ENCODE results near the gene FN3KRP. TPM values are rescaled to one million over a fixed set of nuclear protein-coding genes. Genes with fewer than 3 reads are reported as not detected.

FN3KRP gene
- total RNA-seq, 1 experiment from 2014 or later, result 21.5 TPM

GRCh38 chr17:82689077-82689476 is 27.4 kb upstream of the FN3KRP start:
- POLR2A ChIA-PET, result interaction anchor here (0.7 kb wide), 1 partner anchor 10 kb away, joined by 4 read pairs; the partner anchor contains the start of gene RAB40B
- BruUV-seq (replicated peaks), result no TSS peak
- Mint-ChIP-seq H3K9me3 (ENCODE audit: unreplicated experiment) (no peaks in the 10 kb centered on the region), H3K27ac (ENCODE audit: low read depth, unreplicated experiment) (no peak overlapping the region), H3K27me3 (ENCODE audit: insufficient read depth, unreplicated experiment) (no peaks in the 10 kb centered on the region), H3K4me3 (ENCODE audit: unreplicated experiment) (no peak overlapping the region), H3K36me3 (ENCODE audit: insufficient read depth, unreplicated experiment) (peaks cover 13% of the 10 kb centered on the region), H3K4me1 (ENCODE audit: insufficient read depth, unreplicated experiment) (peaks cover 7% of the 10 kb centered on the region)
- CTCF ChIA-PET, result no interaction called here
- no peak for TF ChIP-seq CTCF (IDR thresholded peaks at IDR 0.05; ENCODE audit: unreplicated experiment)
- intact Hi-C loops (cut with micrococcal nuclease), result no loop called here
- no peak for DNase-seq (ENCODE audit: unreplicated experiment)

- H3K27me3 Mint-ChIP-seq (ENCODE audit: insufficient read depth, unreplicated experiment), result no peaks in the 10 kb centered on the region
- peaks cover 7% of the 10 kb centered on the region for H3K4me1 Mint-ChIP-seq (ENCODE audit: insufficient read depth, unreplicated experiment)
- ChIA-PET CTCF (interaction anchor here (0.6 kb wide), 1 partner anchor 380 kb away, joined by 3 read pairs; no protein-coding TSS in a partner anchor), POLR2A (interaction anchor here (0.6 kb wide), 1 partner anchor 25 kb away, joined by 3 read pairs; no protein-coding TSS in a partner anchor)
- intact Hi-C loops (cut with micrococcal nuclease), result no loop called here
- H3K4me3 Mint-ChIP-seq (ENCODE audit: unreplicated experiment), result no peak overlapping the region
- no peak overlapping the region for H3K27ac Mint-ChIP-seq (ENCODE audit: low read depth, unreplicated experiment)
- DNase-seq (ENCODE audit: unreplicated experiment), result no peak
- no peak for TF ChIP-seq CTCF (IDR thresholded peaks at IDR 0.05; ENCODE audit: unreplicated experiment)
- H3K9me3 Mint-ChIP-seq (ENCODE audit: unreplicated experiment), result peaks cover 9% of the 10 kb centered on the region
- no TSS peak for BruUV-seq (replicated peaks)
- peaks cover 25% of the 10 kb centered on the region for H3K36me3 Mint-ChIP-seq (ENCODE audit: insufficient read depth, unreplicated experiment)
Measured at GRCh38 chr17:82690786-82691489, 25.6 kb upstream of the FN3KRP start.

- intact Hi-C loops (cut with micrococcal nuclease), result no loop called here
- BruUV-seq (replicated peaks), result no TSS peak
- H3K27ac Mint-ChIP-seq (ENCODE audit: low read depth, unreplicated experiment), result no peak overlapping the region
- no peak for TF ChIP-seq CTCF (IDR thresholded peaks at IDR 0.05; ENCODE audit: unreplicated experiment)
- H3K27me3 Mint-ChIP-seq (ENCODE audit: insufficient read depth, unreplicated experiment), result no peaks in the 10 kb centered on the region
- DNase-seq (ENCODE audit: unreplicated experiment), result no peak
- H3K4me3 Mint-ChIP-seq (ENCODE audit: unreplicated experiment), result no peak overlapping the region
- CTCF ChIA-PET, result interaction anchor here (0.6 kb wide), 1 partner anchor 380 kb away, joined by 3 read pairs; no protein-coding TSS in a partner anchor
- H3K9me3 Mint-ChIP-seq (ENCODE audit: unreplicated experiment), result peaks cover 9% of the 10 kb centered on the region
- POLR2A ChIA-PET, result interaction anchor here (0.6 kb wide), 1 partner anchor 179 kb away, joined by 4 read pairs; no protein-coding TSS in a partner anchor
- peaks cover 7% of the 10 kb centered on the region for H3K4me1 Mint-ChIP-seq (ENCODE audit: insufficient read depth, unreplicated experiment)
- H3K36me3 Mint-ChIP-seq (ENCODE audit: insufficient read depth, unreplicated experiment), result peaks cover 25% of the 10 kb centered on the region
Measured at GRCh38 chr17:82691714-82692113, 24.8 kb upstream of the FN3KRP start.

- BruUV-seq (replicated peaks), result no TSS peak
- Mint-ChIP-seq H3K27ac (ENCODE audit: low read depth, unreplicated experiment) (no peak overlapping the region), H3K27me3 (ENCODE audit: insufficient read depth, unreplicated experiment) (no peaks in the 10 kb centered on the region), H3K4me1 (ENCODE audit: insufficient read depth, unreplicated experiment) (peaks cover 2% of the 10 kb centered on the region), H3K36me3 (ENCODE audit: insufficient read depth, unreplicated experiment) (peaks cover 25% of the 10 kb centered on the region), H3K4me3 (ENCODE audit: unreplicated experiment) (no peak overlapping the region), H3K9me3 (ENCODE audit: unreplicated experiment) (peaks cover 9% of the 10 kb centered on the region)
- intact Hi-C loops (cut with micrococcal nuclease), result no loop called here
- ChIA-PET POLR2A (interaction anchor here (0.6 kb wide), 1 partner anchor 179 kb away, joined by 4 read pairs; no protein-coding TSS in a partner anchor), CTCF (no interaction called here)
- TF ChIP-seq CTCF (IDR thresholded peaks at IDR 0.05; ENCODE audit: unreplicated experiment), result no peak
- DNase-seq (ENCODE audit: unreplicated experiment), result no peak
Measured at GRCh38 chr17:82692268-82692667, 24.2 kb upstream of the FN3KRP start.
